Peyer's patch (tissue), 4 donors: Measurements from ENCODE around the gene GPR142. TPM values are rescaled to one million over a fixed set of nuclear protein-coding genes. Genes with fewer than 3 reads are reported as not detected.

Experiments used
- DNase-seq, 3 donors: peaks; one replicate each; pipeline ENCODE4 v3.0.0-alpha.2; 2017 to 2019
- H3K27ac ChIP-seq, 4 donors: fragments of 200-600 bp; sonication (generic); one replicate each; pipeline ENCODE4 v1.5.1; 2016 to 2019
- H3K27me3 ChIP-seq, 2 donors: fragments of 200-600 bp; sonication (generic); one replicate each; pipeline ENCODE4 v1.5.1; 2019
- H3K36me3 ChIP-seq, 3 donors: fragments of 200-600 bp; sonication (generic); one replicate each; pipeline ENCODE4 v1.5.1; 2016 to 2019
- H3K4me1 ChIP-seq, 4 donors: fragments of 200-600 bp; sonication (generic); one replicate each; pipeline ENCODE4 v1.5.1; 2016 to 2019
- H3K4me3 ChIP-seq, 4 donors: fragments of 200-600 bp; sonication (generic); 1 replicate in 3 of 4; 2 replicates in 1 of 4; pipeline ENCODE4 v1.5.1; 2016 to 2019; ENCODE audit warnings: mild to moderate bottlenecking in 1 of 4
- H3K9me3 ChIP-seq, 4 donors: fragments of 200-600 bp; sonication (generic); one replicate each; pipeline ENCODE4 v1.5.1; 2016 to 2019; ENCODE audit warnings: mild to moderate bottlenecking in 1 of 4
- CTCF ChIP-seq, 6 experiments: fragments of 450-650 bp in 4 of 6; fragments of 200-600 bp in 2 of 6; sonication (generic) in 1 of 6; IDR thresholded peaks; one replicate each; pipeline ENCODE4 v1.5.1; 2017 to 2019; ENCODE audit warnings: antibody characterized with exemption in 6 of 6, mild to moderate bottlenecking in 3 of 6, moderate library complexity in 1 of 6
- POLR2A ChIP-seq, 2 donors: fragments of 450-650 bp; IDR thresholded peaks; one replicate each; pipeline ENCODE4 v1.5.1; 2017; ENCODE audit warnings: antibody characterized with exemption in 2 of 2, mild to moderate bottlenecking in 2 of 2, moderate library complexity in 2 of 2
- total RNA-seq, 4 donors: library from RNA; depleted of rRNA; stranded (reverse); fragments of >200 nt; gene quantifications; one replicate each; pipeline ENCODE4 v1.1.0, GENCODE V29; 2016

Gene GPR142
- total RNA-seq, 4 donors from 2014 or later, result 0.53 to 1.1 (median 0.85) TPM; not detected in 1

DNA sequence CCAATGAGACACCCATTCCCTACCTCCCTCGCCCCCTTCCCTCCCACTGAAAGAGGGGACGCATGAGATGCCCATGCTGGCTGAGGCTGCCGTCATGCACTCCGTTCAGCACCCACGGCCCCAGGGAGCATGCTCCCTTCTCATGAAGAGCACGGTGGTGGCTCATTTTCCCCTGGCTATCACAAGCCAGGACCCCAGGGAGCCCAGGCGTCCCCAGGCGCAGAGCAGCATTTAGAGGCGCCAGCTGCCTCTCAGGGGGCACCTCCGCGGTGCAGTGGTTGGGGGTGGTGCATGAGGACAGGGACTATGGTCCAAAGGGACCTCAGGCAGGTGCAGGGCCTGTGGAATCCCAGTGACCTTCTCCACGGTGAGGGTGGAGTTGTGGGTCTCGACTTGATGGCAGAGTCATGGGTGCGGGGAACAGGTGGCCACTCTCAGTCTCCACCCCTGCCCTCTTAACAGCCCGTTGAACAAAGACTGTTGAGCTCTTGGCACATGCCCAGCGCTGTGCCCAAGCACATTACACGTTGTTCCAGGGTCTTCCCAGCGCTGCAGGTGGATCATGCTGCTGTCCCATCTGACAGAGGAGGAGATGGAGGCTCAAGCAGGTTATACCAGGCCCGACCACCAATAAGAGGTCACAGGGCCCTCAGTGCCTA lies 27.6 kb upstream of the GPR142 start:
- no peak overlapping the region for H3K4me3 ChIP-seq
- H3K4me1 ChIP-seq, result no peaks in the 10 kb centered on the region
- no peak for DNase-seq
- no peaks in the 10 kb centered on the region for H3K9me3 ChIP-seq
- H3K36me3 ChIP-seq, result no peaks in the 10 kb centered on the region
- H3K27me3 ChIP-seq, result no peaks in the 10 kb centered on the region
- no peak overlapping the region for H3K27ac ChIP-seq
- no peak for TF ChIP-seq POLR2A (IDR thresholded peaks at IDR 0.05)
- TF ChIP-seq CTCF (IDR thresholded peaks at IDR 0.05), result no peak

- Histone ChIP-seq H3K9me3 (no peaks in the 10 kb centered on the region), H3K36me3 (no peaks in the 10 kb centered on the region), H3K27me3 (no peaks in the 10 kb centered on the region), H3K27ac (no peak overlapping the region), H3K4me1 (no peaks in the 10 kb centered on the region), H3K4me3 (no peak overlapping the region)
- TF ChIP-seq POLR2A (IDR thresholded peaks at IDR 0.05) (no peak), CTCF (IDR thresholded peaks at IDR 0.05) (no peak)
- no peak for DNase-seq
These were observed 26.8 kb upstream of the GPR142 start for GRCh38 chr17:74340470-74341023.

- no peak for DNase-seq
- H3K9me3 ChIP-seq, result no peaks in the 10 kb centered on the region
- no peak overlapping the region for H3K27ac ChIP-seq
- H3K27me3 ChIP-seq, result no peaks in the 10 kb centered on the region
- H3K4me1 ChIP-seq, result no peaks in the 10 kb centered on the region
- H3K4me3 ChIP-seq, result no peak overlapping the region
- H3K36me3 ChIP-seq, result no peaks in the 10 kb centered on the region
- TF ChIP-seq CTCF (IDR thresholded peaks at IDR 0.05) (no peak), POLR2A (IDR thresholded peaks at IDR 0.05) (no peak)
These were observed 25.1 kb upstream of the GPR142 start for GRCh38 chr17:74342224-74342623.

DNA sequence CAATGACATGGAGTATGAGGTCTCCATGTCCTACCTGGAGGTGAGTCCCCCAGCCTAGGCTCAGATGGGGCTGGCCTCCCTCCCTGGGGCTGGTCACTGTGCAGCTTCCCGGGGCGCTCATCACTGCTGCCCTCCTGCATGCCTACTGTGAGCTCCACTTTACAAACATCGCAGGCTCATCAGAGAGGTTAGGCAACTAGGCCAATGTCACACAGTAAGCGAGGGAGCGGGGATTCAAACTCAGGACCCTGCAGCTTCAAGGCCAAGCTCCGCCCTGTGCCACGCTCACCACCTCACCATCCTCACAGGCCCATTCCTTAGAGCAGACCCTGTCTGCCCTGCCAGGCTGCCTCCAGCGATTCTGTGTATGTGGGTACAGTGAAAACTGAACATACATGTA lies 24.2 kb upstream of the GPR142 start:
- no peak overlapping the region for H3K4me3 ChIP-seq
- H3K4me1 ChIP-seq, result no peaks in the 10 kb centered on the region
- H3K27me3 ChIP-seq, result no peaks in the 10 kb centered on the region
- DNase-seq, result no peak
- no peaks in the 10 kb centered on the region for H3K9me3 ChIP-seq
- no peak overlapping the region for H3K27ac ChIP-seq
- no peaks in the 10 kb centered on the region for H3K36me3 ChIP-seq
- no peak for TF ChIP-seq CTCF (IDR thresholded peaks at IDR 0.05)
- no peak for TF ChIP-seq POLR2A (IDR thresholded peaks at IDR 0.05)

- Histone ChIP-seq H3K27me3 (no peaks in the 10 kb centered on the region), H3K27ac (no peak overlapping the region), H3K4me3 (no peak overlapping the region), H3K9me3 (no peaks in the 10 kb centered on the region), H3K36me3 (no peaks in the 10 kb centered on the region), H3K4me1 (no peaks in the 10 kb centered on the region)
- TF ChIP-seq CTCF (IDR thresholded peaks at IDR 0.05), result no peak
- TF ChIP-seq POLR2A (IDR thresholded peaks at IDR 0.05), result no peak
- DNase-seq, result no peak
These were observed 23.6 kb upstream of the GPR142 start for GRCh38 chr17:74343526-74344284.
